Heart left ventricle (tissue), 13 donors: ENCODE data around the gene PBX1.

ENCODE experiments used
- CTCF ChIP-seq, 12 donors: fragments of 200-600 bp; sonication (generic) in 4 of 12; IDR thresholded peaks; one replicate each; pipeline versions ENCODE4 v1.5.0 to v1.8.0; 2018 to 2022; ENCODE audit warnings: antibody characterized with exemption in 12 of 12, mild to moderate bottlenecking in 5 of 12
- POLR2A ChIP-seq, 2 donors: fragments of 450-650 bp; IDR thresholded peaks; one replicate each; pipeline ENCODE4 v1.6.1; 2017; ENCODE audit warnings: antibody characterized with exemption in 2 of 2, mild to moderate bottlenecking in 2 of 2, moderate library complexity in 2 of 2
- donor health status: ischemic (EF 13 %, LVEDD 7.1; RV severe dilation, severe dysfunction).
- donor health status: DM: no; HTN: yes; CAD: no.
- donor health status: DM: no; HTN: no; CAD: no.
- donor health status: ischemic (EF 25% LVEDD 6.9; RV normal size, moderate dysfunction).
- donor health status: ischemic (EF 25% LVEDD 5.7; RV mildly dilated, moderate dysfunction).
- donor health status: ischemic (EF 35%, LVEDD 5.7; RV mildly dilated, moderate dysfunction).
- donor health status: nonischemic (EF 11% LVEDD 7.7; RV severe dilation, severe dysfunction).
- donor health status: DM: yes; HTN: yes; CAD: no.
- donor health status: PGD.
- donor health status: ischemic (EF 29% LVEDD 5.4; RV normal size, mild dysfunction).
- donor health status: nonischemic (EF 23%, LVEDD 6.1; RV moderate dilation, normal function).

GRCh38 chr1:164740000-164740526, 181.1 kb downstream of the PBX1 start:
- no peak for TF ChIP-seq CTCF (IDR thresholded peaks at IDR 0.05)
- no peak for TF ChIP-seq POLR2A (IDR thresholded peaks at IDR 0.05)
